Caco-2 (cell line): ENCODE data around the gene ASCC2. TPM values are rescaled to one million over a fixed set of nuclear protein-coding genes. Genes with fewer than 3 reads are reported as not detected.

Experiments used
- BruUV-seq: library from RNA; stranded (reverse); fragments of 400-500 nt; replicated peaks from 2 replicates; lab custom pipeline; 2021; lab: Mats Ljungman, UMichigan
- CTCF ChIA-PET: fragments of 300-600 bp; sonication (Branson Sonifier 250); formaldehyde crosslinking; loops from one replicate; lab custom pipeline; 2022; ENCODE audit warnings: antibody characterized with exemption; lab: Charles Lee
- POLR2A ChIA-PET: fragments of 300-600 bp; sonication (Branson Sonifier 250); formaldehyde crosslinking; loops from one replicate; lab custom pipeline; 2022; ENCODE audit warnings: antibody characterized with exemption; lab: Charles Lee
- DNase-seq, 2 experiments: peaks; one replicate each; pipeline versions ENCODE4 v3.0.0 to v3.0.0-alpha.2; 2020 to 2022
- H3K27me3 ChIP-seq: replicated peaks from 2 replicates; pipeline ENCODE4 v1.6.0; 2011; ENCODE audit warnings: low read length; ENCODE audit not compliant: control insufficient read depth, insufficient read depth
- H3K36me3 ChIP-seq: 2 replicates; pipeline ENCODE4 v1.5.1; 2011; ENCODE audit warnings: low read length; ENCODE audit not compliant: control insufficient read depth, insufficient read depth
- H3K4me1 ChIP-seq: fragments of 250-450 bp; sonication (Bioruptor Pico); 2 replicates; pipeline ENCODE4 v1.5.1; 2020; ENCODE audit warnings: mild to moderate bottlenecking
- H3K4me3 ChIP-seq: 2 replicates; pipeline ENCODE4 v1.5.1; 2011; ENCODE audit warnings: low read depth, mild to moderate bottlenecking, control low read depth, low read length
- H3K9me3 ChIP-seq: fragments of 250-450 bp; sonication (Bioruptor Pico); 2 replicates; pipeline ENCODE4 v1.5.1; 2020; ENCODE audit warnings: mild to moderate bottlenecking, moderate library complexity
- H3K27ac Mint-ChIP-seq: one replicate; pipeline ENCODE4 v1.8.0; 2022; ENCODE audit warnings: mixed read lengths; ENCODE audit not compliant: unreplicated experiment
- H3K27me3 Mint-ChIP-seq: one replicate; pipeline ENCODE4 v1.8.0; 2022; ENCODE audit warnings: mixed read lengths; ENCODE audit not compliant: insufficient read depth, unreplicated experiment
- H3K36me3 Mint-ChIP-seq: one replicate; pipeline ENCODE4 v1.8.0; 2022; ENCODE audit warnings: mild to moderate bottlenecking, mixed read lengths; ENCODE audit not compliant: insufficient read depth, unreplicated experiment
- H3K4me1 Mint-ChIP-seq: one replicate; pipeline ENCODE4 v1.8.0; 2022; ENCODE audit warnings: low read depth, mixed read lengths; ENCODE audit not compliant: unreplicated experiment
- H3K4me3 Mint-ChIP-seq: one replicate; pipeline ENCODE4 v1.8.0; 2022; ENCODE audit warnings: mild to moderate bottlenecking, moderate library complexity, mixed read lengths; ENCODE audit not compliant: unreplicated experiment
- H3K9me3 Mint-ChIP-seq: one replicate; pipeline ENCODE4 v1.8.0; 2022; ENCODE audit warnings: mixed read lengths; ENCODE audit not compliant: unreplicated experiment
- intact Hi-C: fragments of 100-400 bp; cut with micrococcal nuclease; formaldehyde crosslinking; loops from one replicate; pipeline ENCODE4 v1.10.0; 2022; ENCODE audit not compliant: unreplicated experiment
- total RNA-seq: library from RNA; stranded (reverse); gene quantifications from 2 replicates; pipeline ENCODE4 v1.2.3, GENCODE V29; 2022
- TF ChIP-seq, protein P1 (sequence below), 2 experiments: fragments of 200-600 bp in 1 of 2; IDR thresholded peaks; 1 replicate in 1 of 2; 2 replicates in 1 of 2; pipeline versions ENCODE4 v1.5.1 to v1.8.0; 2011 to 2022; ENCODE audit warnings: antibody characterized with exemption in 1 of 2, control low read depth in 1 of 2, inconsistent platforms in 1 of 2, low read depth in 1 of 2, low read length in 1 of 2, mild to moderate bottlenecking in 1 of 2, moderate library complexity in 1 of 2; ENCODE audit not compliant: insufficient read depth in 1 of 2, severe bottlenecking in 1 of 2, unreplicated experiment in 1 of 2

The ASCC2 gene
- total RNA-seq, 1 experiment from 2014 or later, result 61.4 TPM

DNA sequence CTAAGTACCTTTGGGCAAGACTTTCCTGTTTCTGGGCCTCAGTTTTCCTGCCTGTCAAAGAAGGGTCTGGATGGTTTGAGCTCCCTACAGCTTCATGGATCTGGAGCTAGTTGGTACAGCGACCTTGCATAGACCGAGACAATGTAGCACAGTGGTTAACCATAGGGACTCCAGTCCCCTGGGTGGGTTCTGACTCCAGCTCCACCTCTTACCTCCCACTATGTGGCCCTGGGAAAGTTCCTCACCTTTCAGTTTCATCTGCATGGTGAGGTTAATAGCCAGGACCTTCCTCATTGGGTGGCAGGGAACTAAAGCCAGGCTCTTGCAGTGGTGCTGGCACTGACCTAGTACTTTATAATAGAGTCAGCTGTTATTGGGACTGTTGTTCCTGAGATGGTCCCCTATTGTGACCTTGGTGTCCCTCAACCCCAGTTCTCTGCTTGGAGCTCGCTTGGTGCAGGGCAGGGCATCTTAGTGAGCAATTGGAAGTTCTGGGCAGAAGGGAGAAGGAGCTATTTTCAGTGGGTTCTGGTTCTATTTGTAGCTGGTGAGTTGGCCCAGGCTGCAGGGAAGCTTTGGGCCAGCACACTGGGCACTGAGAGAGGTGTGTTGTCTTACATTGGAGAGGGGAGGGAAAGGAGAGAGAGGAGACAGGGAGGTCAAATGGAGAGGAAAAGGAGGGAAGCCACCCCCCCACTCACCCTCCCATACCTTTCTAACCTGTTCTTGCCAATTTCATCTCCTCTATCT lies 34.2 kb upstream of the ASCC2 start:
- H3K4me3 ChIP-seq, result no peak overlapping the region
- no peaks in the 10 kb centered on the region for H3K36me3 Mint-ChIP-seq
- no peaks in the 10 kb centered on the region for H3K27me3 Mint-ChIP-seq
- no peaks in the 10 kb centered on the region for H3K36me3 ChIP-seq
- no peaks in the 10 kb centered on the region for H3K9me3 ChIP-seq
- TF ChIP-seq, protein P1, sequence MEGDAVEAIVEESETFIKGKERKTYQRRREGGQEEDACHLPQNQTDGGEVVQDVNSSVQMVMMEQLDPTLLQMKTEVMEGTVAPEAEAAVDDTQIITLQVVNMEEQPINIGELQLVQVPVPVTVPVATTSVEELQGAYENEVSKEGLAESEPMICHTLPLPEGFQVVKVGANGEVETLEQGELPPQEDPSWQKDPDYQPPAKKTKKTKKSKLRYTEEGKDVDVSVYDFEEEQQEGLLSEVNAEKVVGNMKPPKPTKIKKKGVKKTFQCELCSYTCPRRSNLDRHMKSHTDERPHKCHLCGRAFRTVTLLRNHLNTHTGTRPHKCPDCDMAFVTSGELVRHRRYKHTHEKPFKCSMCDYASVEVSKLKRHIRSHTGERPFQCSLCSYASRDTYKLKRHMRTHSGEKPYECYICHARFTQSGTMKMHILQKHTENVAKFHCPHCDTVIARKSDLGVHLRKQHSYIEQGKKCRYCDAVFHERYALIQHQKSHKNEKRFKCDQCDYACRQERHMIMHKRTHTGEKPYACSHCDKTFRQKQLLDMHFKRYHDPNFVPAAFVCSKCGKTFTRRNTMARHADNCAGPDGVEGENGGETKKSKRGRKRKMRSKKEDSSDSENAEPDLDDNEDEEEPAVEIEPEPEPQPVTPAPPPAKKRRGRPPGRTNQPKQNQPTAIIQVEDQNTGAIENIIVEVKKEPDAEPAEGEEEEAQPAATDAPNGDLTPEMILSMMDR (IDR thresholded peaks at IDR 0.05; ENCODE audit: insufficient read depth in 1 of 2, low read depth in 1 of 2, low read length in 1 of 2, severe bottlenecking in 1 of 2, unreplicated experiment in 1 of 2), result no peak
- no peak overlapping the region for H3K4me3 Mint-ChIP-seq
- no TSS peak for BruUV-seq
- H3K9me3 Mint-ChIP-seq, result no peaks in the 10 kb centered on the region
- ChIA-PET CTCF (interaction anchor here (0.7 kb wide), 1 partner anchor 11 kb away, joined by 3 read pairs; the partner anchor contains the start of gene MTMR3), POLR2A (no interaction called here)
- DNase-seq, result no peak
- intact Hi-C loops, result no loop called here
- no peaks in the 10 kb centered on the region; the same call in 1 of the 2 replicates for H3K4me1 ChIP-seq
- H3K4me1 Mint-ChIP-seq, result no peaks in the 10 kb centered on the region
- no peak overlapping the region for H3K27ac Mint-ChIP-seq
- no peaks in the 10 kb centered on the region; the same call in 1 of the 2 replicates for H3K27me3 ChIP-seq

DNA sequence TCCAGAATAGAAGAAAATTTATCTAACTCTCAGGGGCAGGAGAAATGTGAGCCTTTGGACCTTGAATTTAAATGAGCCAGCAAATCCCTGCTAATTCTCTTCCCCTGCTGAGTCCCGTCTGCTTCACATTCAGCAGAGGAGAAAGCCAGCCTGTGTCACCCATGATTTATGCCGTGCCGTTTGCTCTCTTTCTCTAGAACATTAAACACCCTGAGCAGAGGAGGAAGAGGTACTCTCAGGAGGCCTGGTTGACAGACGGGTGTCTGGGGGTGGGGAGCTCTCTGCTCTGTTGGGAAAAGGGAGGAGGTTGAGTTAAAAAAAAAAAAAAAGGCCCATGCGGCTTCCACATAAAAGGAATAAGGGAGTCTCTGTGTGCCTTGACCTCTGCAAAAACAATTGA lies 33.6 kb upstream of the ASCC2 start:
- Mint-ChIP-seq H3K27ac (no peak overlapping the region), H3K9me3 (no peaks in the 10 kb centered on the region), H3K36me3 (no peaks in the 10 kb centered on the region), H3K4me1 (no peaks in the 10 kb centered on the region), H3K27me3 (no peaks in the 10 kb centered on the region), H3K4me3 (no peak overlapping the region)
- Histone ChIP-seq H3K4me3 (no peak overlapping the region), H3K9me3 (no peaks in the 10 kb centered on the region), H3K27me3 (no peaks in the 10 kb centered on the region; the same call in 1 of the 2 replicates), H3K4me1 (no peaks in the 10 kb centered on the region; the same call in 1 of the 2 replicates), H3K36me3 (no peaks in the 10 kb centered on the region)
- BruUV-seq, result no TSS peak
- intact Hi-C loops, result no loop called here
- ChIA-PET POLR2A (no interaction called here), CTCF (no interaction called here)
- no peak for DNase-seq
- TF ChIP-seq, protein P1 (IDR thresholded peaks at IDR 0.05; ENCODE audit: insufficient read depth in 1 of 2, low read depth in 1 of 2, low read length in 1 of 2, severe bottlenecking in 1 of 2, unreplicated experiment in 1 of 2), result no peak

DNA sequence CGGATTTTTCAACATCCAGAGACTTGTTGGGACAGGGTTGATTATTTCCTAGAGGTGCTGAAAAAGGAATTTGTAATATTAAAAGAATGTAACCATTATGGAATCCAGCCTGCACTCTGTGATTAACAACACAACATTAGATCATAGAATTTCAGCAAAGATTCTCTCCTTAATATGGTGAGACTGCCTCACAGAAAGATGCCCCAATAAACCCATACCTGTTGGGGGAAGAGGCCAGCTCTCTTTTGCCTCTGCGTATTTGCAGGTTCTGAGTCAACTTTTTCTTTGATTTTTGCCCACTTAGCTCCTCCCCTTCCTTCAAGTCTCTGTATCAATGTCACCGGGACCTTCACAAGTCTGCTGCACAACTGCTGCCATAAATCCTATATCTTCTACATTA lies 32.5 kb upstream of the ASCC2 start:
- no peaks in the 10 kb centered on the region for H3K9me3 Mint-ChIP-seq
- TF ChIP-seq, protein P1 (IDR thresholded peaks at IDR 0.05; ENCODE audit: insufficient read depth in 1 of 2, low read depth in 1 of 2, low read length in 1 of 2, severe bottlenecking in 1 of 2, unreplicated experiment in 1 of 2), result no peak
- intact Hi-C loops, result no loop called here
- no peak overlapping the region for H3K27ac Mint-ChIP-seq
- Histone ChIP-seq H3K4me3 (no peak overlapping the region), H3K27me3 (no peaks in the 10 kb centered on the region; the same call in 1 of the 2 replicates), H3K9me3 (no peaks in the 10 kb centered on the region), H3K36me3 (no peaks in the 10 kb centered on the region), H3K4me1 (no peaks in the 10 kb centered on the region; the same call in 1 of the 2 replicates)
- no peak for DNase-seq
- H3K27me3 Mint-ChIP-seq, result no peaks in the 10 kb centered on the region
- H3K36me3 Mint-ChIP-seq, result no peaks in the 10 kb centered on the region
- H3K4me3 Mint-ChIP-seq, result no peak overlapping the region
- CTCF ChIA-PET, result interaction anchor here (0.6 kb wide), 1 partner anchor 9 kb away, joined by 4 read pairs; no protein-coding TSS in a partner anchor
- H3K4me1 Mint-ChIP-seq, result no peaks in the 10 kb centered on the region
- BruUV-seq, result no TSS peak
- POLR2A ChIA-PET, result no interaction called here
